Measurements from ENCODE around the gene DPP6.

GRCh38 chr7:154690411-154690810 lies 638.2 kb downstream of the DPP6 start:
- TF ChIP-seq CTCF (conservative IDR thresholded peaks at IDR 0.05; ENCODE audit: low read depth, low read length) (no peak), EZH2 (IDR thresholded peaks at IDR 0.05; ENCODE audit: borderline replicate concordance, low read depth, low read length, poor library complexity, severe bottlenecking) (no peak)

All from A673 (cell line).